Neuronal stem cell (in vitro differentiated cells): ENCODE results near the gene BBS12.

Source experiments
- DNase-seq: peaks from one replicate; pipeline ENCODE4 v3.0.0-alpha.2; 2013; ENCODE audit warnings: low spot score
- H2AFZ ChIP-seq: one replicate; pipeline ENCODE4 v1.6.1; 2013; ENCODE audit warnings: mild to moderate bottlenecking, low read length, inconsistent platforms
- H2AK5ac ChIP-seq: 2 replicates; pipeline ENCODE4 v1.6.1; 2013; ENCODE audit warnings: low read depth, mild to moderate bottlenecking, inconsistent platforms, low read length, moderate library complexity, mixed read lengths
- H2BK120ac ChIP-seq: 2 replicates; pipeline ENCODE4 v1.6.1; 2013; ENCODE audit warnings: low read depth, mild to moderate bottlenecking, inconsistent platforms, low read length, moderate library complexity, mixed read lengths
- H2BK12ac ChIP-seq: one replicate; pipeline ENCODE4 v1.6.1; 2013; ENCODE audit warnings: low read length, inconsistent platforms
- H2BK15ac ChIP-seq: 2 replicates; pipeline ENCODE4 v1.6.1; 2013; ENCODE audit warnings: mild to moderate bottlenecking, low read length, inconsistent platforms, mixed read lengths
- H2BK5ac ChIP-seq: one replicate; pipeline ENCODE4 v1.6.1; 2013; ENCODE audit warnings: inconsistent platforms, mild to moderate bottlenecking, low read length, moderate library complexity
- H3K14ac ChIP-seq: one replicate; pipeline ENCODE4 v1.6.1; 2013; ENCODE audit warnings: low read length, inconsistent platforms
- H3K18ac ChIP-seq: 2 replicates; pipeline ENCODE4 v1.6.1; 2013; ENCODE audit warnings: low read length, inconsistent platforms
- H3K23ac ChIP-seq: 2 replicates; pipeline ENCODE4 v1.6.1; 2013; ENCODE audit warnings: low read depth, mild to moderate bottlenecking, mixed read lengths, low read length, inconsistent platforms; ENCODE audit not compliant: poor library complexity
- H3K27ac ChIP-seq: replicated peaks from 3 replicates; pipeline ENCODE4 v1.5.1; 2013; ENCODE audit warnings: low read length, inconsistent platforms
- H3K27me3 ChIP-seq, 3 experiments: 2 replicates each; pipeline ENCODE4 v1.6.1; 2013; ENCODE audit warnings: low read length in 3 of 3, mild to moderate bottlenecking in 2 of 3, inconsistent platforms in 1 of 3, low read depth in 1 of 3, mixed read lengths in 1 of 3, moderate library complexity in 1 of 3; ENCODE audit not compliant: control insufficient read depth in 3 of 3, insufficient read depth in 3 of 3
- H3K36me3 ChIP-seq, 2 donors: replicated peaks in 1 of 2; 2 replicates each; pipeline ENCODE4 v1.6.1; 2013; ENCODE audit warnings: low read length in 2 of 2; ENCODE audit not compliant: control insufficient read depth in 2 of 2, insufficient read depth in 2 of 2
- H3K4ac ChIP-seq: 2 replicates; pipeline ENCODE4 v1.6.1; 2013; ENCODE audit warnings: inconsistent platforms, mild to moderate bottlenecking, low read length, moderate library complexity
- H3K4me1 ChIP-seq, 2 donors: 1 replicate in 1 of 2; 2 replicates in 1 of 2; pipeline ENCODE4 v1.6.1; 2013; ENCODE audit warnings: low read length in 2 of 2, low read depth in 1 of 2; ENCODE audit not compliant: control insufficient read depth in 2 of 2, insufficient read depth in 1 of 2
- H3K4me2 ChIP-seq: one replicate; pipeline ENCODE4 v1.6.1; 2013; ENCODE audit warnings: mild to moderate bottlenecking, low read length, inconsistent platforms; ENCODE audit not compliant: insufficient read depth, poor library complexity, severe bottlenecking
- H3K4me3 ChIP-seq, 2 donors: 2 replicates each; pipeline ENCODE4 v1.5.1; 2013; ENCODE audit warnings: low read length in 2 of 2, mild to moderate bottlenecking in 2 of 2, inconsistent platforms in 1 of 2, moderate library complexity in 1 of 2
- H3K79me1 ChIP-seq: one replicate; pipeline ENCODE4 v1.6.1; 2013; ENCODE audit warnings: low read depth, mild to moderate bottlenecking, inconsistent platforms, low read length, moderate library complexity
- H3K9ac ChIP-seq: one replicate; pipeline ENCODE4 v1.6.1; 2013; ENCODE audit warnings: mild to moderate bottlenecking, low read depth, low read length, inconsistent platforms; ENCODE audit not compliant: poor library complexity
- H3K9me3 ChIP-seq, 2 donors: replicated peaks in 1 of 2; 2 replicates each; pipeline versions ENCODE3 to v1.6.1; 2013; ENCODE audit warnings: low read length in 2 of 2, mild to moderate bottlenecking in 2 of 2, inconsistent platforms in 1 of 2, low read depth in 1 of 2, mixed read lengths in 1 of 2, moderate library complexity in 1 of 2; ENCODE audit not compliant: control insufficient read depth in 2 of 2, insufficient read depth in 1 of 2
- H4K8ac ChIP-seq: one replicate; pipeline ENCODE4 v1.6.1; 2013; ENCODE audit warnings: low read depth, mild to moderate bottlenecking, inconsistent platforms, low read length, moderate library complexity
- H4K91ac ChIP-seq: one replicate; pipeline ENCODE4 v1.6.1; 2013; ENCODE audit warnings: low read length, low read depth, mild to moderate bottlenecking, inconsistent platforms; ENCODE audit not compliant: poor library complexity
- WGBS, 2 donors: extraction: QIAGEN DNeasy Blood & Tissue Kit; methylation state at CpG; one replicate each; pipeline ENCODE4 v1.1.7; 2013; ENCODE audit warnings: missing lambda C conversion rate in 2 of 2, mixed read lengths in 1 of 2; ENCODE audit not compliant: insufficient read length in 2 of 2, insufficient replicate concordance in 1 of 2; ENCODE audit errors: extremely low coverage in 2 of 2; 5-methylcytosine and 5-hydroxymethylcytosine counted together

BBS12 gene

GRCh38 chr4:122775039-122775438 lies 42.5 kb downstream of the BBS12 start:
- Histone ChIP-seq H3K9ac (no peak overlapping the region), H2BK120ac (no peak overlapping the region), H3K27ac (no peak overlapping the region), H3K23ac (no peak overlapping the region), H3K18ac (no peak overlapping the region), H3K4ac (no peak overlapping the region), H2BK5ac (no peak overlapping the region), H3K27me3 (no peaks in the 10 kb centered on the region), H3K9me3 (no peaks in the 10 kb centered on the region), H4K91ac (no peak overlapping the region), H3K79me1 (no peaks in the 10 kb centered on the region), H2AK5ac (no peak overlapping the region), H2BK15ac (no peak overlapping the region), H3K36me3 (no peaks in the 10 kb centered on the region), H2AFZ (no peak overlapping the region), H3K4me2 (no peak overlapping the region), H4K8ac (no peak overlapping the region), H3K14ac (no peak overlapping the region), H3K4me3 (no peak overlapping the region), H3K4me1 (peaks cover 0 to 4% of the 10 kb centered on the region in 2 donors), H2BK12ac (no peak overlapping the region)
- no CpG with 5 or more reads among the region's 3 CpGs for WGBS, 2 donors
- DNase-seq = no peak

- WGBS, 2 donors = no CpG with 5 or more reads among the region's 6 CpGs
- no peak overlapping the region for H3K14ac ChIP-seq
- H3K4me1 ChIP-seq = peaks cover 0 to 4% of the 10 kb centered on the region in 2 donors
- no peaks in the 10 kb centered on the region for H3K36me3 ChIP-seq
- H4K91ac ChIP-seq = peak overlapping the region; percentile 86
- no peak overlapping the region for H3K4ac ChIP-seq
- no peak overlapping the region for H3K4me3 ChIP-seq
- no peak overlapping the region for H2AK5ac ChIP-seq
- no peak overlapping the region for H4K8ac ChIP-seq
- H3K4me2 ChIP-seq = no peak overlapping the region
- no peak overlapping the region for H2BK5ac ChIP-seq
- H3K79me1 ChIP-seq = no peaks in the 10 kb centered on the region
- no peak overlapping the region for H2BK120ac ChIP-seq
- H2BK12ac ChIP-seq = peak overlapping the region; percentile 14
- no peak overlapping the region for H3K23ac ChIP-seq
- H2AFZ ChIP-seq = peak overlapping the region; percentile 36
- no peaks in the 10 kb centered on the region for H3K27me3 ChIP-seq
- H2BK15ac ChIP-seq = no peak overlapping the region
- peak overlapping the region; percentile 84 for H3K18ac ChIP-seq
- no peaks in the 10 kb centered on the region for H3K9me3 ChIP-seq
- no peak overlapping the region for H3K9ac ChIP-seq
- no peak for DNase-seq
- H3K27ac ChIP-seq = no peak overlapping the region
These were observed 43.7 kb downstream of the BBS12 start for GRCh38 chr4:122775987-122776836.

- no peak for DNase-seq
- Histone ChIP-seq H2BK5ac (no peak overlapping the region), H3K79me1 (no peaks in the 10 kb centered on the region), H3K23ac (no peak overlapping the region), H2AFZ (peak overlapping the region; percentile 11), H2AK5ac (no peak overlapping the region), H3K4me2 (no peak overlapping the region), H3K36me3 (no peaks in the 10 kb centered on the region), H3K27ac (no peak overlapping the region), H2BK120ac (no peak overlapping the region), H4K91ac (no peak overlapping the region), H3K18ac (no peak overlapping the region), H3K9ac (no peak overlapping the region), H3K4me3 (no peak overlapping the region), H3K9me3 (no peaks in the 10 kb centered on the region), H3K14ac (no peak overlapping the region), H2BK15ac (no peak overlapping the region), H2BK12ac (no peak overlapping the region), H4K8ac (no peak overlapping the region), H3K4me1 (peaks cover 0 to 4% of the 10 kb centered on the region in 2 donors), H3K4ac (no peak overlapping the region), H3K27me3 (no peaks in the 10 kb centered on the region)
- no CpG with 5 or more reads among the region's 4 CpGs for WGBS, 2 donors
These were observed 44.4 kb downstream of the BBS12 start for GRCh38 chr4:122776916-122777315.

GRCh38 chr4:122777846-122778673 lies 45.6 kb downstream of the BBS12 start:
- no peak overlapping the region for H2BK120ac ChIP-seq
- H2AK5ac ChIP-seq = no peak overlapping the region
- no peak overlapping the region for H2AFZ ChIP-seq
- no peak overlapping the region for H3K4me2 ChIP-seq
- WGBS, 2 donors = no CpG with 5 or more reads among the region's 7 CpGs
- H2BK12ac ChIP-seq = no peak overlapping the region
- H3K23ac ChIP-seq = no peak overlapping the region
- H4K8ac ChIP-seq = no peak overlapping the region
- no peak overlapping the region for H3K4ac ChIP-seq
- H3K36me3 ChIP-seq = no peaks in the 10 kb centered on the region
- H3K4me3 ChIP-seq = no peak overlapping the region
- no peaks in the 10 kb centered on the region for H3K27me3 ChIP-seq
- DNase-seq = no peak
- H2BK15ac ChIP-seq = no peak overlapping the region
- no peak overlapping the region for H4K91ac ChIP-seq
- H3K79me1 ChIP-seq = no peaks in the 10 kb centered on the region
- no peak overlapping the region for H3K9ac ChIP-seq
- no peak overlapping the region for H2BK5ac ChIP-seq
- H3K9me3 ChIP-seq = no peaks in the 10 kb centered on the region
- peaks cover under 1 to 4% of the 10 kb centered on the region in 2 donors for H3K4me1 ChIP-seq
- no peak overlapping the region for H3K27ac ChIP-seq
- H3K18ac ChIP-seq = no peak overlapping the region
- H3K14ac ChIP-seq = no peak overlapping the region
